Brain microvascular endothelial cell (primary cell): ENCODE measurements around the gene MESD.

Source experiments
- DNase-seq: peaks from one replicate; pipeline ENCODE4 v3.0.0-alpha.2; 2020
- H3K27ac ChIP-seq: fragments of 250-450 bp; sonication (Bioruptor Pico); 2 replicates; pipeline ENCODE4 v1.5.1; 2020; ENCODE audit warnings: mild to moderate bottlenecking, moderate library complexity
- H3K27me3 ChIP-seq: fragments of 250-450 bp; sonication (Bioruptor Pico); replicated peaks from 2 replicates; pipeline ENCODE4 v1.5.1; 2020; ENCODE audit warnings: mild to moderate bottlenecking
- H3K36me3 ChIP-seq: fragments of 250-450 bp; sonication (Bioruptor Pico); replicated peaks from 2 replicates; pipeline ENCODE4 v1.5.1; 2020; ENCODE audit warnings: mild to moderate bottlenecking
- H3K4me3 ChIP-seq: 2 replicates; pipeline ENCODE4 v1.5.1; 2011; ENCODE audit warnings: low read depth, mild to moderate bottlenecking, control low read depth, low read length, moderate library complexity
- CTCF ChIP-seq: IDR thresholded peaks from 2 replicates; pipeline ENCODE4 v1.5.1; 2011; ENCODE audit warnings: low read depth, mild to moderate bottlenecking, moderate library complexity, low read length, control low read depth, inconsistent platforms; ENCODE audit errors: missing control alignments
- in situ Hi-C: cut with HindIII; loops from 2 replicates; pipeline ENCODE4 v1.10.0; 2017; ENCODE audit warnings: low sequenced_read_pairs, low pct_ligation_motif_present

MESD gene

GRCh38 chr15:80946576-80946975 lies 43.0 kb downstream of the MESD start:
- in situ Hi-C loops: no loop called here
- Histone ChIP-seq H3K27ac (no peak overlapping the region), H3K27me3 (no peaks in the 10 kb centered on the region), H3K36me3 (peaks cover 11% of the 10 kb centered on the region), H3K4me3 (no peak overlapping the region)
- TF ChIP-seq CTCF: no peak
- DNase-seq: no peak

GRCh38 chr15:80945605-80946004 lies 44.0 kb downstream of the MESD start:
- no peak overlapping the region for H3K4me3 ChIP-seq
- H3K36me3 ChIP-seq: peaks cover 9% of the 10 kb centered on the region
- no peak overlapping the region for H3K27ac ChIP-seq
- H3K27me3 ChIP-seq: no peaks in the 10 kb centered on the region
- DNase-seq: peak; percentile 14
- in situ Hi-C loops: no loop called here
- TF ChIP-seq CTCF: no peak

- peaks cover 6% of the 10 kb centered on the region for H3K36me3 ChIP-seq
- no peaks in the 10 kb centered on the region for H3K27me3 ChIP-seq
- H3K27ac ChIP-seq: no peak overlapping the region
- DNase-seq: no peak
- TF ChIP-seq CTCF: no peak
- H3K4me3 ChIP-seq: no peak overlapping the region
- in situ Hi-C loops: no loop called here
These were observed 44.8 kb downstream of the MESD start for GRCh38 chr15:80944818-80945217.

GRCh38 chr15:80942746-80943565 lies 46.7 kb downstream of the MESD start:
- TF ChIP-seq CTCF: no peak
- no peak for DNase-seq
- Histone ChIP-seq H3K27me3 (no peaks in the 10 kb centered on the region), H3K27ac (no peak overlapping the region), H3K36me3 (peaks cover 2% of the 10 kb centered on the region), H3K4me3 (no peak overlapping the region)
- in situ Hi-C loops: no loop called here

GRCh38 chr15:80942266-80942665 lies 47.4 kb downstream of the MESD start:
- peaks cover 2% of the 10 kb centered on the region for H3K36me3 ChIP-seq
- TF ChIP-seq CTCF: no peak

GRCh38 chr15:80940851-80941250 lies 48.8 kb downstream of the MESD start:
- Histone ChIP-seq H3K27me3 (no peaks in the 10 kb centered on the region), H3K4me3 (no peak overlapping the region), H3K36me3 (peaks cover 2% of the 10 kb centered on the region), H3K27ac (no peak overlapping the region)
- in situ Hi-C loops: no loop called here
- no peak for TF ChIP-seq CTCF
- DNase-seq: no peak

More at GRCh38 chr15:80942266-80942665, 47.4 kb downstream of the MESD start:
- Histone ChIP-seq H3K27me3 (no peaks in the 10 kb centered on the region), H3K27ac (no peak overlapping the region), H3K4me3 (no peak overlapping the region)
- in situ Hi-C loops: no loop called here
- no peak for DNase-seq
